ENCODE measurements around the gene LRMDA.
A peak's percentile ranks its signal among the peaks of the same experiment; 100 is the strongest.

Gene LRMDA

DNA sequence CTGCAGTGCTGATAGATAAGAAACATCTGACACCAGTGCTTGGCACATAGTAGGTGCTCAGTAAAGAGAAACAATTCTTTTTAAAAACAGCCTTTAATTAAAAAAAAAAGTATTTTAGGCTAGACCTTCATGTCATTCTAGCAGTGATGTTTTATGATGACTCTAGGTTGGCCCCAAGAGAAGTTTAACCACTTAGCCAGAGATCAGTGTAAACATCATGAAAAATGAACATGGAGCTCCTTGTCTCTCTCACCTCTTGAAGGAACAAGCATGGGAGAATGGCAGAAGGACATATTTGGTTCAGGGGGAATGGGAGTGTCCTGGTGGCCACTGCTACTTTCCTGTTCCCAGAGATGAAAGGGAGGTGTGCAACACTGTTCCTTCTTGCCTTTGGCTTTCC, 641.0 kb downstream of the LRMDA start:
- TF ChIP-seq, protein P1, sequence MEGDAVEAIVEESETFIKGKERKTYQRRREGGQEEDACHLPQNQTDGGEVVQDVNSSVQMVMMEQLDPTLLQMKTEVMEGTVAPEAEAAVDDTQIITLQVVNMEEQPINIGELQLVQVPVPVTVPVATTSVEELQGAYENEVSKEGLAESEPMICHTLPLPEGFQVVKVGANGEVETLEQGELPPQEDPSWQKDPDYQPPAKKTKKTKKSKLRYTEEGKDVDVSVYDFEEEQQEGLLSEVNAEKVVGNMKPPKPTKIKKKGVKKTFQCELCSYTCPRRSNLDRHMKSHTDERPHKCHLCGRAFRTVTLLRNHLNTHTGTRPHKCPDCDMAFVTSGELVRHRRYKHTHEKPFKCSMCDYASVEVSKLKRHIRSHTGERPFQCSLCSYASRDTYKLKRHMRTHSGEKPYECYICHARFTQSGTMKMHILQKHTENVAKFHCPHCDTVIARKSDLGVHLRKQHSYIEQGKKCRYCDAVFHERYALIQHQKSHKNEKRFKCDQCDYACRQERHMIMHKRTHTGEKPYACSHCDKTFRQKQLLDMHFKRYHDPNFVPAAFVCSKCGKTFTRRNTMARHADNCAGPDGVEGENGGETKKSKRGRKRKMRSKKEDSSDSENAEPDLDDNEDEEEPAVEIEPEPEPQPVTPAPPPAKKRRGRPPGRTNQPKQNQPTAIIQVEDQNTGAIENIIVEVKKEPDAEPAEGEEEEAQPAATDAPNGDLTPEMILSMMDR (conservative IDR thresholded peaks at IDR 0.05): no peak
- peak overlapping the region; percentile 11; the same call in 1 of the 2 replicates for H3K27ac ChIP-seq

DNA sequence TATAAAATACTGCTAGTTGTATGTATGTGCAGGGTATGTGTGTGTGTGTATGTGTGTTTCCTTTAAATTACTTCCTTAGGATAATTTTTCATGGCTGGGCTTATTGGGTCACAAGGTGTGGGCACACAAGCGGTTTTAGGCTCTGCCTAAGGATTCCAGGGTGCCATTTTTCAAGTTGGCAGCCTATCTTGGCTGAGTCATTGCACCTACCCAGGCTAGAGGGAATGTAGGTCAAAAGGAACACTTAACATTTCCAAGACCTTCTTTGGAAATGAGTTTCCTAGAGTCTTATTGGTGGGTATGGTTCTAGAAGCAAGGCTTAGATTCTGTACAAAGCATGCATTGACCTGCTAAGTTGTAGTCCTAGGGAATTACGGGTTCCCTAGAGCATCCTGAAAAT, 642.1 kb downstream of the LRMDA start:
- TF ChIP-seq, protein P1 (conservative IDR thresholded peaks at IDR 0.05): no peak

DNA sequence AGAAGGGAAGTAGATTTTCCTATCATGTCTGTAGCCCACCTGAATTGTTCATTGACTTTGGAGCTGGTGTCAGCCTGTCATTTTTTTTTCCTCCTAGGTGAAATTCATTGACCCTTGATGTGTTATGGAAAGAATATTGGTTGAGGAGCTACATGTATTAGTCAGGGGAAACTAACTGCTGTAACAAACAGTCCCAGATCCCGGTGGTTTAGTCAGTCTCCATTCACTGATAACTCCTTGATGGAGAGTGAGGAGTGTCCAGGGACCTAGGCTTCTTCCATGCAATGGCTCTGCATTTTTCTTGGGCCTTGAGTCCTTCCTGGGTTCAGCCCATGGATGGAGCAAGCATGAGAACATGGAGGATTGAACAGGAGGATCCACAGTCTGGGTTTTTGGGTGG, 643.2 kb downstream of the LRMDA start:
- TF ChIP-seq, protein P1 (conservative IDR thresholded peaks at IDR 0.05): no peak
- H3K27ac ChIP-seq: no peak overlapping the region

More for the DNA sequence above, 642.1 kb downstream of the LRMDA start:
- H3K27ac ChIP-seq: no peak overlapping the region

DNA sequence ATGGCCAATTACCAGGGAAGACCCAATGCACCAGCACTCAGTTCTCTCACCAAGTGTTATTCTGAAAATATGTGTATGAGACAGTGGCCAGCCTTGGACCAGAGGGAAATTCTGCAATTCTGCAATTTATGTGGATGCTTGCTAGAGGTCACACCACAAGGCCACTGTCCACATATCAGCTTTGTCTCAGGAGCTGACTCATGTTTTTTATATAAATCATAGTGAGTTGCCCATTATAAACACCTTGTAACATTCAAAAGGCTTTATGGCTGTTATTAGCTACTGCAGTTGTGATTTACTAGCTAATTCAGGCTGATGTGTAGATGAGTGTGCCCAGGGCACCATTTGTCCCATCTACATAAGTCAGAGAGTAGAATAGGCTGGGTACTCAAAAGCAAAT, 649.0 kb downstream of the LRMDA start:
- TF ChIP-seq, protein P1 (conservative IDR thresholded peaks at IDR 0.05): no peak
- H3K27ac ChIP-seq: no peak overlapping the region

DNA sequence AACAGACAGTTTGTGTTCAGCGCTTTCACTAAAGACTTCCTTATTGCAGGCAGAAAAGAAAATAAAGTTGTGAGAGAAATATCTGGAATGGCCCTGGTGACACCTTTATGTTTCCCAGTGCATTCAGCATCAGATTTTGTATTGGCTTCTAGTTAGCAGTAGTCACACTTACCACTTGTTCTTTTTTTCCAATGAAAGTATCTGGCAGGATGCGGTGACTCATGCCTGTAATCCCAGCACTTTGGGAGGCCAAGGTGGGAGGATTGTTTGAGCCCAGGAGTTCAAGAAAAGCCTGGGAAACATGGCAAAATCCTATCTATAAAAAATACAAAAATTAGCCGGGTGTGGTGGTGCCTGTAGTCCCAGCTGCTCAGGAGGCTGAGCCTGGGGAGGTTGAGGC, 649.6 kb downstream of the LRMDA start:
- no peak overlapping the region for H3K27ac ChIP-seq
- TF ChIP-seq, protein P1 (conservative IDR thresholded peaks at IDR 0.05): no peak

DNA sequence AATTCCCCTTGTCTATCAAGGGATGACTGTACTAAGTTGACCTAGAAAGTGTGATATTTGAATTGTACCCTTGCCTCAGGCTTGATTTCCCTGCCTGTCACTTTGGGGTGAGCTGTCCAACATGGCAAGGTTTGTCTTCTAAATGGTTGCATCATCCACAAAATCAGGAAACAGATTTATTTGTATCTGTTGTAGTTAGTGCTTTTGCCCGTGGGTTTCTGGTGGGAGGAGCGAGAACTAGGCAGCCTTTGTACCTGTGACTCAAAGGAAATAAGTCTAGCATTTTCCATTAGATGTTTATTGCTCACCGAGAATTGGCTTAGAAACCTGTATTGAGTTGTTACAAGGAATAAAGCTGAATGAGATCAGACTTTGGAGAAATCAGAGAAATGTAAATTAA, 650.8 kb downstream of the LRMDA start:
- TF ChIP-seq, protein P1 (conservative IDR thresholded peaks at IDR 0.05): no peak
- no peak overlapping the region for H3K27ac ChIP-seq

DNA sequence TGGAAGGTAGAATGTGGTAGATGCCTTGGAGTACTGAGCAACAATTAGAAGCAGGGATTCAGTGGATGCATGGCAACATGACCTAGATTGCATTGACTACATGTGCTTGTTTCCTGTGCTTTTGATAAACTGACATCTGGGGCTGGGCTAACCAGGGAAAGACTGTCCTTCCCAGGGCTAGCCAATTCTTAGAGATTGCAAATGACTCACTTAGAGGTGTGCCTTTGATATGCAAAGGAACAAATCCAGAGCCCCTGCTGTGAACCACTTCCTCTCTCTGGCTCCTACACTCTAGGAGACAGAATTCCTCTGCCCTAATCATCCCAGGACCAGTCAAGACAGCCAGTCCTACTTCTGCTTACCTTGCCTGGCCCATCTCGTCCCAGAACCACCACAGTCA, 651.5 kb downstream of the LRMDA start:
- H3K27ac ChIP-seq: no peak overlapping the region
- TF ChIP-seq, protein P1 (conservative IDR thresholded peaks at IDR 0.05): no peak

Measured in VCaP (cell line).